EH (cell line): ENCODE measurements around the gene UQCC5.

Experiments
- DNase-seq: peaks from one replicate; pipeline ENCODE4 v3.0.0-alpha.2; 2015; ENCODE audit warnings: low read depth

Gene UQCC5

GRCh38 chr3:52570076-52570475, 33.7 kb downstream of the UQCC5 start:
- DNase-seq = peak; percentile 73

DNA sequence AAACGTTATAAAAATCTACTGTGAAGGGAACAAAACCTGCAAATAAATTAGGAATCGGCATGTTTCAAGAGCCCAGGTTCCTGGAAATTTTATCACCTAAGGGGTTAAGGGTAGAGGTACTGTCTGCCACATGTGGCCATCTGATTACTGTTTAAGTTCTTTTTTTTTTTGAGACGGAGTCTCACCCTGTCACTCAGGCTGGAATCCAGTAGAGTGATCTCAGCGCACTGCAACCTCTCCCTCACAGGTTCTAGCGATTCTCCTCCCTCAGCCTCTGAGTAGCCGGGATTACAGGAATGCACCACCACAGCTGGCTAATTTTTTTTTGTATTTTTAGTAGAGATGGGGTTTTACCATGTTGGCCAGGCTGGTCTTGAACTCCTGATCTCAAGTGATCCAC, 35.8 kb downstream of the UQCC5 start:
- DNase-seq = no peak

- DNase-seq = peak; percentile 9
These were observed 37.9 kb downstream of the UQCC5 start for GRCh38 chr3:52574056-52574965.
